ENCODE measurements around the gene TRAP1.

Gene TRAP1

GRCh38 chr16:3673201-3673600, 44.1 kb downstream of the TRAP1 start:
- H3K36me3 ChIP-seq (replicated peaks; ENCODE audit: low read depth, low read length): peaks cover 44% of the 10 kb centered on the region
- H3K4me2 ChIP-seq (ENCODE audit: low read length): no peak overlapping the region
- TF ChIP-seq, protein P1, sequence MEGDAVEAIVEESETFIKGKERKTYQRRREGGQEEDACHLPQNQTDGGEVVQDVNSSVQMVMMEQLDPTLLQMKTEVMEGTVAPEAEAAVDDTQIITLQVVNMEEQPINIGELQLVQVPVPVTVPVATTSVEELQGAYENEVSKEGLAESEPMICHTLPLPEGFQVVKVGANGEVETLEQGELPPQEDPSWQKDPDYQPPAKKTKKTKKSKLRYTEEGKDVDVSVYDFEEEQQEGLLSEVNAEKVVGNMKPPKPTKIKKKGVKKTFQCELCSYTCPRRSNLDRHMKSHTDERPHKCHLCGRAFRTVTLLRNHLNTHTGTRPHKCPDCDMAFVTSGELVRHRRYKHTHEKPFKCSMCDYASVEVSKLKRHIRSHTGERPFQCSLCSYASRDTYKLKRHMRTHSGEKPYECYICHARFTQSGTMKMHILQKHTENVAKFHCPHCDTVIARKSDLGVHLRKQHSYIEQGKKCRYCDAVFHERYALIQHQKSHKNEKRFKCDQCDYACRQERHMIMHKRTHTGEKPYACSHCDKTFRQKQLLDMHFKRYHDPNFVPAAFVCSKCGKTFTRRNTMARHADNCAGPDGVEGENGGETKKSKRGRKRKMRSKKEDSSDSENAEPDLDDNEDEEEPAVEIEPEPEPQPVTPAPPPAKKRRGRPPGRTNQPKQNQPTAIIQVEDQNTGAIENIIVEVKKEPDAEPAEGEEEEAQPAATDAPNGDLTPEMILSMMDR (IDR thresholded peaks at IDR 0.05; ENCODE audit: low read depth, low read length): no peak
- no peak for TF ChIP-seq EZH2phosphoT487 (IDR thresholded peaks at IDR 0.05; ENCODE audit: low read depth)
- H3K9ac ChIP-seq (ENCODE audit: low read length): no peak overlapping the region
- no peaks in the 10 kb centered on the region for H3K9me3 ChIP-seq (ENCODE audit: insufficient read depth, low read length)
- H4K20me1 ChIP-seq (ENCODE audit: insufficient read depth, low read length): no peaks in the 10 kb centered on the region
- H3K27me3 ChIP-seq (ENCODE audit: low read depth, low read length): no peaks in the 10 kb centered on the region
- H3K4me3 ChIP-seq (ENCODE audit: low read length): no peak overlapping the region
- no peaks in the 10 kb centered on the region for H3K79me2 ChIP-seq (ENCODE audit: low read length)
- H3K27ac ChIP-seq (ENCODE audit: low read length): no peak overlapping the region
- H2AFZ ChIP-seq (ENCODE audit: low read depth, low read length): no peak overlapping the region
- no peaks in the 10 kb centered on the region for H3K4me1 ChIP-seq (ENCODE audit: low read length)

DNA sequence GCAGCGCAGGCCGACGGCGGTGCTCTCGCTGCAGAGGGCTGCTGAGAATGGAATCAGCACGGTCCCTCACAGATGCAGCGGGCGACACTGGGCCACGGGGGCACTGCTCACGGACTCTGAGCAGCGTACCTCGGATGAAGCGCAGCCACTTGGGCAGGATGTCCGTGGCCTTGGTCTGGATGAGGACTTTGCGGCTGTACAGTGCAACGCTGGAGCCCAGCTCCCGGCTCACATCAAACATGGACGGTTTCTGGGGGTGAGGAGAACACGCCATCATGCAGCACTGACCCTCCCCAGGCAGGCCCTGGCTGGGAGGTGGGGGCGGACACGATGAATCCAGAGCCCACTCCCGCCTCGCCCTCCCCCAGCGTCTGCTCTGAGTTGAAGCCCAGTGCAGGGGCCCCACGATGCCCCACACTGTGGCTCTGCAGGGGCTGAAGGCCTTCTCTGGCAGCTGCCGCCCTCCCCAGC, 44.7 kb downstream of the TRAP1 start:
- Histone ChIP-seq H3K4me3 (ENCODE audit: low read length) (no peak overlapping the region), H3K4me2 (ENCODE audit: low read length) (no peak overlapping the region), H3K36me3 (replicated peaks; ENCODE audit: low read depth, low read length) (peaks cover 44% of the 10 kb centered on the region), H4K20me1 (ENCODE audit: insufficient read depth, low read length) (no peaks in the 10 kb centered on the region), H3K27me3 (ENCODE audit: low read depth, low read length) (no peaks in the 10 kb centered on the region), H3K27ac (ENCODE audit: low read length) (no peak overlapping the region), H3K9me3 (ENCODE audit: insufficient read depth, low read length) (no peaks in the 10 kb centered on the region), H3K9ac (ENCODE audit: low read length) (no peak overlapping the region), H2AFZ (ENCODE audit: low read depth, low read length) (no peak overlapping the region), H3K79me2 (ENCODE audit: low read length) (no peaks in the 10 kb centered on the region), H3K4me1 (ENCODE audit: low read length) (no peaks in the 10 kb centered on the region)
- TF ChIP-seq, protein P1 (IDR thresholded peaks at IDR 0.05; ENCODE audit: low read depth, low read length): no peak
- TF ChIP-seq EZH2phosphoT487 (IDR thresholded peaks at IDR 0.05; ENCODE audit: low read depth): no peak

- peaks cover 44% of the 10 kb centered on the region for H3K36me3 ChIP-seq (replicated peaks; ENCODE audit: low read depth, low read length)
- no peak overlapping the region for H2AFZ ChIP-seq (ENCODE audit: low read depth, low read length)
- H3K4me2 ChIP-seq (ENCODE audit: low read length): no peak overlapping the region
- no peaks in the 10 kb centered on the region for H3K9me3 ChIP-seq (ENCODE audit: insufficient read depth, low read length)
- no peak overlapping the region for H3K27ac ChIP-seq (ENCODE audit: low read length)
- H3K4me1 ChIP-seq (ENCODE audit: low read length): no peaks in the 10 kb centered on the region
- no peaks in the 10 kb centered on the region for H3K79me2 ChIP-seq (ENCODE audit: low read length)
- H3K9ac ChIP-seq (ENCODE audit: low read length): no peak overlapping the region
- TF ChIP-seq EZH2phosphoT487 (IDR thresholded peaks at IDR 0.05; ENCODE audit: low read depth): no peak
- TF ChIP-seq, protein P1 (IDR thresholded peaks at IDR 0.05; ENCODE audit: low read depth, low read length): no peak
- no peaks in the 10 kb centered on the region for H3K27me3 ChIP-seq (ENCODE audit: low read depth, low read length)
- no peak overlapping the region for H3K4me3 ChIP-seq (ENCODE audit: low read length)
- H4K20me1 ChIP-seq (ENCODE audit: insufficient read depth, low read length): no peaks in the 10 kb centered on the region
Measured at GRCh38 chr16:3671424-3671823, 45.9 kb downstream of the TRAP1 start.

DNA sequence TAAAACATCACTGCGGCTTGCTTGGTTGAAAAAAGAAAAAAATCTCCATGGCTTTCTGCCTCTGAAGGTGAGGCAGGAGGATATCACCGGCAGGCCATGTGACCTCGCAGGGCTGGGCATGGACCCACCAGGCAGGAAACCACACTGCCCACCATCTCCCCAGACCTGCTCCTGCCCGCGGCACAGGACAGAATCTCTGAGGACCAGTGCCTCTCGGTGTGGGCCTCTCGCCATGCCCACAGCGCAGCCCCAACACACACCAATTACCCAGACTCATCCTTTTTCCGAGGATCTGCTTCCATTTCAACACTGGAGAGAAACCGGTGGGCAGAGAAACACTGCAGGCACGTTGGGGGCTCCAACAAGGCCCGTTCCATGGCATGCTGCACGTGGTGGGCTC, 46.6 kb downstream of the TRAP1 start:
- Histone ChIP-seq H3K4me3 (ENCODE audit: low read length) (no peak overlapping the region), H3K9ac (ENCODE audit: low read length) (no peak overlapping the region), H3K79me2 (ENCODE audit: low read length) (no peaks in the 10 kb centered on the region), H3K4me2 (ENCODE audit: low read length) (no peak overlapping the region), H3K4me1 (ENCODE audit: low read length) (no peaks in the 10 kb centered on the region), H3K27me3 (ENCODE audit: low read depth, low read length) (no peaks in the 10 kb centered on the region), H2AFZ (ENCODE audit: low read depth, low read length) (no peak overlapping the region), H4K20me1 (ENCODE audit: insufficient read depth, low read length) (no peaks in the 10 kb centered on the region), H3K27ac (ENCODE audit: low read length) (no peak overlapping the region), H3K9me3 (ENCODE audit: insufficient read depth, low read length) (no peaks in the 10 kb centered on the region), H3K36me3 (replicated peaks; ENCODE audit: low read depth, low read length) (peaks cover 39% of the 10 kb centered on the region)
- TF ChIP-seq, protein P1 (IDR thresholded peaks at IDR 0.05; ENCODE audit: low read depth, low read length): no peak
- TF ChIP-seq EZH2phosphoT487 (IDR thresholded peaks at IDR 0.05; ENCODE audit: low read depth): no peak
